Esophagus muscularis mucosa (tissue), 4 donors: ENCODE measurements around the gene SPIRE1.

Experiments
- EP300 ChIP-seq: sonication (generic); formaldehyde crosslinking; IDR thresholded peaks from one replicate; pipeline ENCODE4 v1.6.1; 2017; ENCODE audit warnings: antibody characterized with exemption
- POLR2AphosphoS5 ChIP-seq, 2 donors: sonication (generic); formaldehyde crosslinking; IDR thresholded peaks; one replicate each; pipeline ENCODE4 v1.6.1; 2017; ENCODE audit warnings: antibody characterized with exemption in 2 of 2
- TF ChIP-seq, protein P1 (sequence below), 3 experiments: fragments of 200-600 bp in 2 of 3; fragments of 450-650 bp in 1 of 3; sonication (generic) in 2 of 3; IDR thresholded peaks; one replicate each; pipeline ENCODE4 v1.5.1; 2017 to 2019; ENCODE audit warnings: antibody characterized with exemption in 3 of 3, mild to moderate bottlenecking in 2 of 3, moderate library complexity in 1 of 3

DNA sequence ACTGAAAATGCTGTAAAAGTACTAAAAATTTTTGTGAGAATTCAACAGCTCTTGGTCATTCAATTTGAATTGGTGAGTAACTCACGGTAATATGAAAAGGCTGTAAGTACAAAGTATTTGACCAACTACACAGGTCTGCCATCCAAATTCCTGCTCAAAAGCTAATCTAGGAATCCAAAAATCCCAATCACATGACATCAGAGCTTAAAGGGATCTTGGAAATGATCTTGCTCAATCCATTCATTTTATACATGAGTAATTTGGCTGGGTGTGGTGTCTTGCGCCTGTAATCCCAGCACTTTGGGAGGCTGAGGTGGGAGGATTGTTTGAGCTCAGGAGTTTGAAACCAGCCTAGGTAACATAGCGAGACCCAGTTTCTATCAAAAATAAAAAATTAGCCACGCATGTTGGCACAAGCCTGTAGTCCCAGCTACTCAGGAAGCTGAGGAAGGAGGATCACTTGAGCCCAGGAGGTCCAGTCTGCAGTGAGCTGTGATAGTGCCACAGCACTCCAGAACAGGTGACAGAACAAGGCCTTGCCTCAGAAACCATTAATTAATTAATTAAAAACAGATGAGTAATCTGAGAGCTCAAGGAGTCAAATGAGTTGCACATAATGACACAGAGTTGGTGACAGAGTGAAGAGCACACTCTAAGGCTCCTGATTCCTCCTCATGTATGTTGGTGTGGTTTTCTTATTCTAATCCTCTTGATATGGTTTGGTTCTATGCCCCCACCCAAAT, 19.8 kb downstream of the SPIRE1 start:
- TF ChIP-seq, protein P1, sequence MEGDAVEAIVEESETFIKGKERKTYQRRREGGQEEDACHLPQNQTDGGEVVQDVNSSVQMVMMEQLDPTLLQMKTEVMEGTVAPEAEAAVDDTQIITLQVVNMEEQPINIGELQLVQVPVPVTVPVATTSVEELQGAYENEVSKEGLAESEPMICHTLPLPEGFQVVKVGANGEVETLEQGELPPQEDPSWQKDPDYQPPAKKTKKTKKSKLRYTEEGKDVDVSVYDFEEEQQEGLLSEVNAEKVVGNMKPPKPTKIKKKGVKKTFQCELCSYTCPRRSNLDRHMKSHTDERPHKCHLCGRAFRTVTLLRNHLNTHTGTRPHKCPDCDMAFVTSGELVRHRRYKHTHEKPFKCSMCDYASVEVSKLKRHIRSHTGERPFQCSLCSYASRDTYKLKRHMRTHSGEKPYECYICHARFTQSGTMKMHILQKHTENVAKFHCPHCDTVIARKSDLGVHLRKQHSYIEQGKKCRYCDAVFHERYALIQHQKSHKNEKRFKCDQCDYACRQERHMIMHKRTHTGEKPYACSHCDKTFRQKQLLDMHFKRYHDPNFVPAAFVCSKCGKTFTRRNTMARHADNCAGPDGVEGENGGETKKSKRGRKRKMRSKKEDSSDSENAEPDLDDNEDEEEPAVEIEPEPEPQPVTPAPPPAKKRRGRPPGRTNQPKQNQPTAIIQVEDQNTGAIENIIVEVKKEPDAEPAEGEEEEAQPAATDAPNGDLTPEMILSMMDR (IDR thresholded peaks at IDR 0.05) = no peak
- TF ChIP-seq POLR2AphosphoS5 (IDR thresholded peaks at IDR 0.05) = no peak
- TF ChIP-seq EP300 = no peak
